Measurements from ENCODE around the gene MTX2.

Gene MTX2

GRCh38 chr2:176269319-176270099 lies at the start of gene MTX2:
Gene MTX2 (plus strand): TSS chr2:176269442. CDS start chr2:176269630, 188 bp downstream.
- H3K4me3 ChIP-seq (ENCODE audit: low read depth, low read length) = peak within 1 kb of the TSS; percentile 84
- TF ChIP-seq MAX (IDR thresholded peaks at IDR 0.05; ENCODE audit: low read depth, low read length) (no peak; the same call in 1 of the 2 replicates), POLR2A (IDR thresholded peaks at IDR 0.05; ENCODE audit: extremely low read depth, insufficient read length) (peak; percentile 91)
- DNase-seq (ENCODE audit: low read depth) = peak; percentile 92

GRCh38 chr2:176227874-176228273 lies 41.4 kb upstream of the MTX2 start:
- no peak for DNase-seq (ENCODE audit: low read depth)
- no peak overlapping the region for H3K4me3 ChIP-seq (ENCODE audit: low read depth, low read length)
- no peak for TF ChIP-seq MAX (IDR thresholded peaks at IDR 0.05; ENCODE audit: low read depth, low read length)
- no peak for TF ChIP-seq POLR2A (IDR thresholded peaks at IDR 0.05; ENCODE audit: extremely low read depth, insufficient read length)
- TF ChIP-seq, protein P1, sequence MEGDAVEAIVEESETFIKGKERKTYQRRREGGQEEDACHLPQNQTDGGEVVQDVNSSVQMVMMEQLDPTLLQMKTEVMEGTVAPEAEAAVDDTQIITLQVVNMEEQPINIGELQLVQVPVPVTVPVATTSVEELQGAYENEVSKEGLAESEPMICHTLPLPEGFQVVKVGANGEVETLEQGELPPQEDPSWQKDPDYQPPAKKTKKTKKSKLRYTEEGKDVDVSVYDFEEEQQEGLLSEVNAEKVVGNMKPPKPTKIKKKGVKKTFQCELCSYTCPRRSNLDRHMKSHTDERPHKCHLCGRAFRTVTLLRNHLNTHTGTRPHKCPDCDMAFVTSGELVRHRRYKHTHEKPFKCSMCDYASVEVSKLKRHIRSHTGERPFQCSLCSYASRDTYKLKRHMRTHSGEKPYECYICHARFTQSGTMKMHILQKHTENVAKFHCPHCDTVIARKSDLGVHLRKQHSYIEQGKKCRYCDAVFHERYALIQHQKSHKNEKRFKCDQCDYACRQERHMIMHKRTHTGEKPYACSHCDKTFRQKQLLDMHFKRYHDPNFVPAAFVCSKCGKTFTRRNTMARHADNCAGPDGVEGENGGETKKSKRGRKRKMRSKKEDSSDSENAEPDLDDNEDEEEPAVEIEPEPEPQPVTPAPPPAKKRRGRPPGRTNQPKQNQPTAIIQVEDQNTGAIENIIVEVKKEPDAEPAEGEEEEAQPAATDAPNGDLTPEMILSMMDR (IDR thresholded peaks at IDR 0.05; ENCODE audit: low read depth, low read length) = no peak
- no peak for TF ChIP-seq MYC (IDR thresholded peaks at IDR 0.05; ENCODE audit: low read depth, low read length)

DNA sequence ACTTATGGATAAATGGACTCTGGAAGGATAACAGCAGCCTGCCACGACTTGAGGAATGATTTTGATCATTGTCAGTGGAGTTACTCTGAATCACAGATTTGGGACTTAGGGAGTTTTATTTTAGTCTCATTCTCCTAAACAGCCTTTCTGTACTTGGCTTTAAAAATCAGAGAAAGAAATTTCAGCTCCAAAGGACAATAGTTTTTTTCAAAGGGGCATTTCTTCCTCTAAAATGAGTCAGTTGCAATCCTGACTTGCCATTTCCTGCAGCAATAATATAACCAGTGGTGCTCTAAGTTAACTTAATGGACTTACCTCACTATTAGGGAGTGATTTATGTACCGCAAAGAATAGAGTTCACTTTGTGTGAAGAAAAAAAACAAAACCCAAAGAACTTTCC lies 35.1 kb upstream of the MTX2 start:
- no peak for TF ChIP-seq MAX (IDR thresholded peaks at IDR 0.05; ENCODE audit: low read depth, low read length)
- no peak overlapping the region for H3K4me3 ChIP-seq (ENCODE audit: low read depth, low read length)
- no peak for DNase-seq (ENCODE audit: low read depth)

- DNase-seq (ENCODE audit: low read depth) = no peak
- TF ChIP-seq MAX (IDR thresholded peaks at IDR 0.05; ENCODE audit: low read depth, low read length) (no peak), MYC (IDR thresholded peaks at IDR 0.05; ENCODE audit: low read depth, low read length) (no peak), POLR2A (IDR thresholded peaks at IDR 0.05; ENCODE audit: extremely low read depth, insufficient read length) (no peak)
- TF ChIP-seq, protein P1 (IDR thresholded peaks at IDR 0.05; ENCODE audit: low read depth, low read length) = no peak
- no peak overlapping the region for H3K4me3 ChIP-seq (ENCODE audit: low read depth, low read length)
Observed at GRCh38 chr2:176234940-176235339, 34.3 kb upstream of the MTX2 start.

- H3K4me3 ChIP-seq (ENCODE audit: low read depth, low read length) = no peak overlapping the region
- TF ChIP-seq, protein P1 (IDR thresholded peaks at IDR 0.05; ENCODE audit: low read depth, low read length) = no peak
- TF ChIP-seq MYC (IDR thresholded peaks at IDR 0.05; ENCODE audit: low read depth, low read length) = no peak
- TF ChIP-seq MAX (IDR thresholded peaks at IDR 0.05; ENCODE audit: low read depth, low read length) = no peak
- TF ChIP-seq POLR2A (IDR thresholded peaks at IDR 0.05; ENCODE audit: extremely low read depth, insufficient read length) = no peak
- no peak for DNase-seq (ENCODE audit: low read depth)
Observed at GRCh38 chr2:176237456-176237855, 31.8 kb upstream of the MTX2 start.

DNA sequence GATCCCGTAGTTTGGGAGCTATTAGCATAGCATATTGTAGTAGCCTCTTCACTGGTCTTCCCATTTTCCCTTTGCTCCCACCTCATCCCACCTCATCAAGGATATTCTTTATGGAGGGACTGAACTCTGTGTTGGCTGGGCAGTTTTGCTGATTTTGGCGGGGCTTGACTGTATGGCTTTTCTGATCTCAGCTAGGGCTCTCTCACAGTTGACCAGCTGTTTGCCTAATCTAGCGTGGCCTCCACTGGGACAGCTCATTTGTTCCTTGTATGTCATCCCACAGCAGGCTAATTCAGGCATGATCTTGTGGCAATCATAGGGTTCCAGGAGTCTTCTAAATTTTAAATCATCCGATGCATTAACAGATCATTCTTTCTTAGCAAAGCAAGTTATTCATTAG lies 30.2 kb upstream of the MTX2 start:
- TF ChIP-seq MAX (IDR thresholded peaks at IDR 0.05; ENCODE audit: low read depth, low read length) = no peak
- no peak for TF ChIP-seq POLR2A (IDR thresholded peaks at IDR 0.05; ENCODE audit: extremely low read depth, insufficient read length)
- TF ChIP-seq, protein P1 (IDR thresholded peaks at IDR 0.05; ENCODE audit: low read depth, low read length) = no peak
- no peak for TF ChIP-seq MYC (IDR thresholded peaks at IDR 0.05; ENCODE audit: low read depth, low read length)
- no peak overlapping the region for H3K4me3 ChIP-seq (ENCODE audit: low read depth, low read length)
- DNase-seq (ENCODE audit: low read depth) = no peak
